HUES6 (cell line): Measurements from ENCODE around the gene IMPG2.

Experiments
- H3K27ac ChIP-seq: 2 replicates; pipeline ENCODE4 v1.7.0; 2013; ENCODE audit warnings: low read depth, mild to moderate bottlenecking, low read length, inconsistent platforms
- H3K27me3 ChIP-seq: 2 replicates; pipeline ENCODE4 v1.6.1; 2013; ENCODE audit warnings: low read length; ENCODE audit not compliant: control insufficient read depth, insufficient read depth
- H3K36me3 ChIP-seq: 2 replicates; pipeline ENCODE4 v1.6.1; 2013; ENCODE audit warnings: low read length; ENCODE audit not compliant: control insufficient read depth, insufficient read depth
- H3K4me1 ChIP-seq: 2 replicates; pipeline ENCODE4 v1.6.1; 2013; ENCODE audit warnings: low read length; ENCODE audit not compliant: control insufficient read depth, insufficient read depth
- H3K4me3 ChIP-seq: 2 replicates; pipeline ENCODE4 v1.5.1; 2013; ENCODE audit warnings: low read depth, low read length
- H3K9ac ChIP-seq: one replicate; pipeline ENCODE4 v1.6.1; 2013; ENCODE audit warnings: mild to moderate bottlenecking, low read length
- H3K9me3 ChIP-seq: 2 replicates; pipeline ENCODE4 v1.6.1; 2013; ENCODE audit warnings: low read depth, low read length; ENCODE audit not compliant: control insufficient read depth, insufficient read depth

Gene IMPG2

DNA sequence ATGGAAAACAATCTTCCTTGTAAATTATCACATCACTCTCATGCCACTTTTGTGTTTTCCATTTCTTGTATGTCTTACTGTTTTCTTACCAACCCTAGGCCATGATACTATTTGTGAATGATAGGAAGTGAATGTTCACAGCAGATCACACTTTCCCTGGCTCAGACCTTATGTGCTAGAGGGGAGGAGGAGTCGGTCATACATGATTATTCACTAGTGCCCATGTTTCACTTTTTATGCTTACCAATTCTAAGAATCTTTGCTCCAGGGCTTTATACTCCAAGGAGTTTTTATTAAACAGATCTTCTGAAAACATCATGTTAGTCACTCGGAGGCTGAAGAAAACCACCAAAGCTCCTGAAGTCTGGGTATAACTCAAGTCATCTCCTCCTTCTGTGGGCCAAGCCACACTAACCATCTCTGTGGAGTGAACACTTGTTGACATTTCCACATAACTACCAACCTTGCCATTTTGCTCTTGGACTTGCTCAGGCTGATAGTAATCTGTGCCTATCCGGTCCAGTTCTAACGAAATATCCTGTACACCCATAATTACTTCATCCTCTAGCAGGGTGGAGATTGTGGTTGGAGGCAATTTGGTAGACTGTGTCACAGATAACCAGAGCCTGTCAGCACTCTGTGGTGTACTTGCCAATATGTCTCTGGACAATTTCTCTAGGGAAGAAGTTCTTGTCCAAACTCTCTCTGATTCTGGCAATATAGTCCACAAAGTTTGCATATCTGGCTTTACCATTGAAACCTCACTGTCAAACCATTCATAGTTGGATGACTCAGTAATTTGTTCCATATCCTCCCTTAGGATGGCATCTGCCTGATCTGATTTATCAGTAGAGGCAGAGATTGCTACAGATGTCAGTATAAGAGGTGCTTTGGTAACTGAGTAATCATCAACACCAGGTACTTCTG, 76.8 kb downstream of the IMPG2 start:
- H3K9ac ChIP-seq: no peak overlapping the region
- no peak overlapping the region for H3K4me3 ChIP-seq
- H3K27ac ChIP-seq: no peak overlapping the region
- no peaks in the 10 kb centered on the region for H3K9me3 ChIP-seq
- 0 out of 2 replicates have a peak, but pooled peaks cover 8% of the 10 kb centered on the region for H3K4me1 ChIP-seq
- H3K27me3 ChIP-seq: no peaks in the 10 kb centered on the region
- no peaks in the 10 kb centered on the region for H3K36me3 ChIP-seq

DNA sequence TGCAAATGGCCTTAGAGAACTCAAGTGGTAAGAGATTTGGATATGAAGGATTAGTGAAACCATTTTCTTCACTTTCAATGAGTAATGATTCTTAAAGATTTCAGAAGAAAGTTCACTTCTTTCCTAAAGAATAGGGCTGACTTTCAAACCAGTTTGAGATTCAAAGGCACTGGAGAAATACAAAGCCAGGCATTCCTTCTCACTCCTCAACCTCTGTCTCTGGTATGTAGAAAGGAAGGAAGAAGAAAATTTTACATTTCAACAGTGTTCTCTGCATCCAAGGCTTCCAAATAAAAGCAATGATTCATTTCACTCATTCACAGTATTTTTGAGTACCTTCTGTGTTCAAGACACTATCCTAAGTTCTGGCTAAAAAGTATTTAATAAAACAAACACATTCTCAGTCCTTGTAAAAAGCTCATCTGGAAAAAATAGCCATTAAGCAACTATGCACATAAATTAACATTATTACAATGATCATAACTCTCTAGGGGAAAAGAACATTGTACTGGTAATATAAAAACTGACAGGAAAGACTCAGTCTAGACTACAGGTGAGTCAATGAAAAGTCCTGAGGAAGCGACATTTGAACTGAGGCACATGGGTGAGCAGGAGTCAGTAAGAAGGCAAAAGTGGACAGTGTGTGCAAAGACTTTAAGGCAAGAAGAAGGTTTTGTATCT, 79.5 kb downstream of the IMPG2 start:
- Histone ChIP-seq H3K9ac (no peak overlapping the region), H3K9me3 (no peaks in the 10 kb centered on the region), H3K27me3 (no peaks in the 10 kb centered on the region), H3K27ac (no peak overlapping the region), H3K36me3 (no peaks in the 10 kb centered on the region), H3K4me3 (no peak overlapping the region), H3K4me1 (0 out of 2 replicates have a peak, but pooled peaks cover 8% of the 10 kb centered on the region)

- Histone ChIP-seq H3K9ac (no peak overlapping the region), H3K4me1 (no peaks in the 10 kb centered on the region), H3K36me3 (no peaks in the 10 kb centered on the region), H3K27me3 (no peaks in the 10 kb centered on the region), H3K9me3 (no peaks in the 10 kb centered on the region), H3K27ac (no peak overlapping the region), H3K4me3 (no peak overlapping the region)
Measured at GRCh38 chr3:101235048-101235447, 85.3 kb downstream of the IMPG2 start.

GRCh38 chr3:101230618-101231017, 89.8 kb downstream of the IMPG2 start:
- H3K27me3 ChIP-seq: no peaks in the 10 kb centered on the region

DNA sequence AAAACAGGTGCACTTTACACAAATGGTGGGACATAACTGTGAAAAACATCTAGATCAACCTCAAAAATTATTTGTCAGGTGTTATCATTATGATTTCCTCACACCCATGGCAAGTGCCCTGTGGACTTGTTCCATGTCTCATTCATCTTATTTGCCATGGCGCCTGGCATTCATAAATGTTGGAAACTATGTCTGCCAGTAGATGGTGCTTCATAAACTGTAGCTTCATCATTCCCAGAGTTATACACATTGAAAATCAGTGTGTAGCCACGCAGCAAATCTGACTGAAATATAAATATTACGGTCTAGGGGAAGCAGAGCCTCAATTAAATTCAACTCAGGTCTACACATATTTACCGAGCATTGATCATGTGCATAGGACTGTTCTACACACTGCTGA, 90.7 kb downstream of the IMPG2 start:
- Histone ChIP-seq H3K9me3 (no peaks in the 10 kb centered on the region), H3K4me1 (no peaks in the 10 kb centered on the region), H3K27me3 (no peaks in the 10 kb centered on the region), H3K36me3 (no peaks in the 10 kb centered on the region), H3K9ac (no peak overlapping the region), H3K27ac (no peak overlapping the region), H3K4me3 (no peak overlapping the region)

More at GRCh38 chr3:101230618-101231017, 89.8 kb downstream of the IMPG2 start:
- Histone ChIP-seq H3K4me1 (no peaks in the 10 kb centered on the region), H3K9ac (no peak overlapping the region), H3K36me3 (no peaks in the 10 kb centered on the region), H3K27ac (no peak overlapping the region), H3K4me3 (no peak overlapping the region), H3K9me3 (no peaks in the 10 kb centered on the region)

DNA sequence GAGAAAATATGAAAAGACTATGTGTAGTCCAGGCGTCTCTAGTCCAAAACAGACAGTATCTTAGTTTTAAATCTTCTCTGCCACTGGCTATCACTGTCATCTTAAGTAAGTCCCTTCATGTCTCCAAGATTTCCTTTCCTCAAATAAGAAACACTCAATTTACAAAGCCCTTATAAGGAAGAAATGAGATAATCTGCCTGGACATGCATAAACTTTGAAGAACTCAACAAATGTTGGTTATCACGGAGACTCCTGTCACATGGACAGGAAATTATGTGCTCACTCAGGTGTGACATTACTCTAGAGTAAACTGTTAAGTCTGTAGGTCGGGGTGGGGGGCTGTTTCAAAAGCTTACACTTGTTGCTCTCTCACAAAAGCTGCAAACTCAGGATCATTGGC, 91.9 kb downstream of the IMPG2 start:
- Histone ChIP-seq H3K9me3 (no peaks in the 10 kb centered on the region), H3K9ac (no peak overlapping the region), H3K27me3 (no peaks in the 10 kb centered on the region), H3K4me3 (no peak overlapping the region), H3K27ac (no peak overlapping the region), H3K36me3 (no peaks in the 10 kb centered on the region), H3K4me1 (no peaks in the 10 kb centered on the region)

DNA sequence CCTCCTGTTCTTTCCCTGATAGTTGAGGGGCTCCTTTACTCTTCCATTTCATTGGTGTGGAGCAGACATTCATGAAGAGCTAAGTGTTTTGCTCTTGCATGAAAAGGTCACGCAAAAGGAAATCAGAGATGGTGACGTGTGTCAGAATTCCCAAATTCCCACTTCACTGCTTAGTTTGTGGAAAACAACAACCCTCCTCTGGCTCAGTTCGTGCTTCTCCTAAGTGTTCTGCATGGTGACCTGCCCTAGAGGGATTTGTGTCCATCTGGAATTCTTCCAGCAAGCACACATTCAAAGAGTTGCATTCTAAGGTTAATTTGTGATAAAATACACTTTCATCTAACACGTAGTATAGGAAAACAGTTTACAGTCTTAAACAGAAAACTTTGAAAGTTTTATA, 95.6 kb downstream of the IMPG2 start:
- Histone ChIP-seq H3K36me3 (no peaks in the 10 kb centered on the region), H3K9ac (no peak overlapping the region), H3K27ac (no peak overlapping the region), H3K27me3 (no peaks in the 10 kb centered on the region), H3K4me3 (no peak overlapping the region), H3K9me3 (peaks cover 3% of the 10 kb centered on the region; the same call in 1 of the 2 replicates), H3K4me1 (no peaks in the 10 kb centered on the region)

DNA sequence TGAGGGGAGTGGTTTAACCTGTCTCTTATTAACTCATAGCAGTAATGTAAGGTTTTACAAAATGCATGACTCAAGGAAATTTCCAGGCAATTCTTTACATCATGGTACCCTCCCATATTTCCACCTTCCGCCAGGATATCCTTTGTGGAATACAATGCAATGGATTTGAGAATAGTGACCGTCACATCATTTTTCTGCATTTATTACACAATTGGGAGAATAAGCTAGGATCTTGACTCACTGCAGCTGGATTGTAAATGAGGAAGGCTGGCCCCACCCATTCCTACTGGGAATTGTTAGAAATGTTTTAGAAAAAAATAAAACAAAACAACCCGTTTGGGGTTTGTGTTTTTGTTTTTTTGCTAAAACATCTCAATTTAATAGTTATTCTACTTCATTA, 97.4 kb downstream of the IMPG2 start:
- no peaks in the 10 kb centered on the region for H3K36me3 ChIP-seq
- H3K4me3 ChIP-seq: no peak overlapping the region
- peaks cover 11% of the 10 kb centered on the region; the same call in 1 of the 2 replicates for H3K9me3 ChIP-seq
- no peak overlapping the region for H3K27ac ChIP-seq
- H3K9ac ChIP-seq: no peak overlapping the region
- H3K4me1 ChIP-seq: no peaks in the 10 kb centered on the region
- H3K27me3 ChIP-seq: no peaks in the 10 kb centered on the region

- Histone ChIP-seq H3K4me3 (no peak overlapping the region), H3K9ac (no peak overlapping the region), H3K9me3 (peaks cover 18% of the 10 kb centered on the region), H3K36me3 (no peaks in the 10 kb centered on the region), H3K27me3 (no peaks in the 10 kb centered on the region), H3K4me1 (no peaks in the 10 kb centered on the region), H3K27ac (no peak overlapping the region)
Measured at GRCh38 chr3:101219842-101220560, 100.4 kb downstream of the IMPG2 start.

- Histone ChIP-seq H3K27me3 (no peaks in the 10 kb centered on the region), H3K9ac (no peak overlapping the region), H3K4me1 (no peaks in the 10 kb centered on the region), H3K27ac (no peak overlapping the region), H3K9me3 (peaks cover 39% of the 10 kb centered on the region), H3K4me3 (no peak overlapping the region), H3K36me3 (no peaks in the 10 kb centered on the region)
Measured at GRCh38 chr3:101217472-101218245, 102.7 kb downstream of the IMPG2 start.
